Suprapubic skin (tissue), 3 donors: Measurements from ENCODE around the gene SRSF2.

Source experiments
- EP300 ChIP-seq: sonication (generic); formaldehyde crosslinking; IDR thresholded peaks from one replicate; pipeline ENCODE4 v1.6.1; 2017; ENCODE audit warnings: antibody characterized with exemption
- POLR2A ChIP-seq, 2 donors: fragments of 450-650 bp; IDR thresholded peaks; one replicate each; pipeline ENCODE4 v1.6.1; 2017; ENCODE audit warnings: antibody characterized with exemption in 2 of 2, mild to moderate bottlenecking in 2 of 2, moderate library complexity in 2 of 2
- TF ChIP-seq, protein P1 (sequence below), 2 donors: fragments of 200-600 bp in 1 of 2; fragments of 450-650 bp in 1 of 2; sonication (generic) in 1 of 2; IDR thresholded peaks; one replicate each; pipeline ENCODE4 v1.5.1; 2016 to 2019; ENCODE audit warnings: antibody characterized with exemption in 2 of 2, mild to moderate bottlenecking in 1 of 2, moderate library complexity in 1 of 2

DNA sequence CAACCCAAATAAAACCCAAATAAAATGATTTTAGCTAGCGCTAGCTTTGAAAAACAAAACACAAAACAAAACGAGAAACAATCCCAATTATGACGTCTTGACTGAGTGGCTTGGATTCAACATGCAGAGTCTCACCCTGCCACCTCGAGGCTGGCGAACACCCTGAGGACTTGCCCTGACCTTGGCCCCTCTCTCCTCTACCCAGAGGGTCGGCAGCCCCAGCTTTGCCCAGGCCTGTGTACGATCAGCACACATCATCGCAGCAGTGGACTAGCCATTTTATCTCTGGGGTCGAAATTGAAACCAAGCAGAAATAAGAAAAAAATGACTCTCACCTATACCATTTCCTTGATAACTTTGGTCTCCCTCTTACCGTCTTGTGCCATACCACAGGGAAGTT lies 15.7 kb downstream of the SRSF2 start:
- no peak for TF ChIP-seq EP300
- TF ChIP-seq POLR2A (IDR thresholded peaks at IDR 0.05): no peak
- TF ChIP-seq, protein P1, sequence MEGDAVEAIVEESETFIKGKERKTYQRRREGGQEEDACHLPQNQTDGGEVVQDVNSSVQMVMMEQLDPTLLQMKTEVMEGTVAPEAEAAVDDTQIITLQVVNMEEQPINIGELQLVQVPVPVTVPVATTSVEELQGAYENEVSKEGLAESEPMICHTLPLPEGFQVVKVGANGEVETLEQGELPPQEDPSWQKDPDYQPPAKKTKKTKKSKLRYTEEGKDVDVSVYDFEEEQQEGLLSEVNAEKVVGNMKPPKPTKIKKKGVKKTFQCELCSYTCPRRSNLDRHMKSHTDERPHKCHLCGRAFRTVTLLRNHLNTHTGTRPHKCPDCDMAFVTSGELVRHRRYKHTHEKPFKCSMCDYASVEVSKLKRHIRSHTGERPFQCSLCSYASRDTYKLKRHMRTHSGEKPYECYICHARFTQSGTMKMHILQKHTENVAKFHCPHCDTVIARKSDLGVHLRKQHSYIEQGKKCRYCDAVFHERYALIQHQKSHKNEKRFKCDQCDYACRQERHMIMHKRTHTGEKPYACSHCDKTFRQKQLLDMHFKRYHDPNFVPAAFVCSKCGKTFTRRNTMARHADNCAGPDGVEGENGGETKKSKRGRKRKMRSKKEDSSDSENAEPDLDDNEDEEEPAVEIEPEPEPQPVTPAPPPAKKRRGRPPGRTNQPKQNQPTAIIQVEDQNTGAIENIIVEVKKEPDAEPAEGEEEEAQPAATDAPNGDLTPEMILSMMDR (IDR thresholded peaks at IDR 0.05): no peak
